GM21723 (cell line): ENCODE results near the gene OR10H1.
"Not testable (repeated sequence)": the region's sequence is repeated elsewhere in the genome, so short reads cannot be mapped to it uniquely, and the experiment has no call there.

Experiments
- ATAC-seq: cut with Tn5 transposase; IDR thresholded peaks from one replicate; pipeline ENCODE4 v1.9.1; 2021; ENCODE audit warnings: mild to moderate bottlenecking, moderate library complexity; ENCODE audit not compliant: unreplicated experiment

OR10H1 gene

DNA sequence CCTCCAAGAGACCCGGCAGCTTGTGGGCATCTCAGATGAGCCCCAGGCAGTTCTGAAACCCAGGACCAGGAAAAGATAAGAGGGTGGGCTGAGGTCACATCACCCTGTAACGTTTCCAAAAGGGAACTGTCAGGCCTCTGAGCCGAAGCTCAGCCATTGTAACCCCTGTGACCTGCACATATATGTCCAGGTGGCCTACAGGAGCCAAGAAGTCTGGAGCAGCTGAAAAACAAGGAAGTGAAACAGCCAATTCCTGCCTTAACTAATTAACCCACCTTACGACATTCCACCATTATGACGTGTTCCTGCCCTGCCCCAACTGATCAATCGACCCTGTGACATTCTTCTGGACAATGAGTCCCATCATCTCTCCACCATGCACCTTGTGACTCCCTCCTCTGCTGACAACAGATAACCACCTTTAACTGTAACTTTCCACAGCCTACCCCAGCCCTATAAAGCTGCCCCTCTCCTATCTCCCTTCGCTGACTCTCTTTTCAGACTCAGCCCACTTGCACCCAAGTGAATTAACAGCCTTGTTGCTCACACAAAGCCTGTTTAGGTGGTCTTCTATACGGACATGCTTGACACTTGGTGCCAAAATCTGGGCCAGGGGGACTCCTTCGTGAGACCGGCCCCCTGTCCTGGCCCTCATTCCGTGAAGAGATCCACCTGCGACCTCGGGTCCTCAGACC, 13.3 kb upstream of the OR10H1 start:
- not testable (repeated sequence) for ATAC-seq

DNA sequence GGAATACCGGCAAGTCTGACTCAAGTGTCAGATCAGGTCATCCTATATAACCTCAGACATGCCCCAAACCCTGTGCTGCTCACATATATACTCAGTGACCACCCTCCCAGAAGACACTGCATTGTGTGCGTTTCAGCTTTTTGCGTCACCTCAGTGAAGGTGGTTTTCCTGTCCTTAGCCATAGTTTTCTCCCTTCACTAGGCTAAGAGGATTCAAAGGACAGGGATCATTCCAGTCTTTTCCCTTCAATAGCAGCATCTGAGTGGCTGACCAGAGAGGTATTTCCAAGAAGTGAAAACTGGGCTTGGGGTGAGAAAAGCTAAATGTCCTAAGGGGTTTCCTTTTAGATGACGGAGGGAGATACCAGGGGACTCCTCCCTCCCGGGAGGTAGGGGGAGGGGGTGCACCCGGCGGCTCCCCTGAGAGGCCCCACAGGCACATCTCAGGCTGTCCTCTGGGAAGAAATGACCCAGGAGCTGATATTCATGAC, 12.7 kb upstream of the OR10H1 start:
- no peak for ATAC-seq

GRCh38 chr19:15825753-15826152, 10.3 kb upstream of the OR10H1 start:
- no peak for ATAC-seq

DNA sequence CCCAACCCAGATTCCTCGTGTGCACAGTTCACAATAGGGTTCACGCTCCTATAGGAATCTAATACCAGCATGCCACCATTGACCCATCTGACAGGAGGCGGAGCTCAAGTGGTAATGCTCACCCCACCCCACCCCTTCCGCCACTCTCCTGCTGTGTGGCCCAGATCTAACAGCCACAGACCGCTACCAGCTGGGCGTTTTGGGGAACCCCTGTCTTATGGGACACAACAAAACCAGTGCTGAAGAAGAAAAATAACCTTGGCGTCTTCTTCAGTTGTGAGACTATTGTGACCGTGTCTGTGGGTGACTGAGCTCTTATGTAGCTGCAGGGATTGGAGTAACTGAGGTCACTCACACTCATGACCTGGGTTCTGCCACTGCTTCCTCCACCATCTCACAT, 5.2 kb upstream of the OR10H1 start:
- ATAC-seq: no peak

DNA sequence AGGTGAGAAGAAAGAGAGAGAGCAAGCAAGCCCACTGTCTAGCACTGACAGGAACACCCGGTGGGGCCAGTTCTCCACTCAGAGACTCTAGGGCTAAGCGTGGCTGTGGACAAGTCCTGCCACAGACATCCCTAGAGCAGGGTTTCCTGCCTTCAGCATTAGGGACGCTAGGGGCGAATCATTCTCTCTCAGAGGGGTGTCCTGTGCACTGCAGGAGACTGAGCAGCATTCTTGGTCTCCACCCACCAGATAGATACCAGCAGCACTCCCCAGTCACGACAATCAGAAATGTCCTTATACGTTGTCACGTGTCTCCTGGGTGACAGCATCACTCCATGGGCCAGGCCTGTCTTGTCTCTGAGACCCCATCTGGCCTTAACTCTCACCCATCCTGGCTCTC, 1.5 kb downstream of the OR10H1 start:
- no peak for ATAC-seq

- no peak for ATAC-seq
Measured at GRCh38 chr19:15812060-15812722, 3.3 kb downstream of the OR10H1 start.

DNA sequence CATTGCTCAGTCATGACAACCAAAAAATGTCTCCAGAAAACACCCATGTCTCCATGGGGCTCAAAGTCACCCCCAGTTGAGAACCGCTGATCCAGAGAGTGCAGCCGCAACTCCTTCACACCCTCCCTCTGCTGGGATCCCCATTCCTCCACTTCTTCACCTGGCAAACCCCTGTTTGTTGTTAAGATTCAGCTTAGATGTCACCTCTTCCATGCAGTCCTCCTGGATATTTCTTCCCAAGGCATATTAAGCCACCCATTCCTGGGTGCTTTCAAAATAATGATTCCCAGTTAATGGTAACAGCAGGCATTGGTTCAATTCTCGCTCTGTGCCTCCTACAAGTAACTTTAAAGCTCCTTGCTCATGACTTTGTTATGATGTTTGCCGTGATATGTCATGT, 4.0 kb downstream of the OR10H1 start:
- ATAC-seq: no peak

DNA sequence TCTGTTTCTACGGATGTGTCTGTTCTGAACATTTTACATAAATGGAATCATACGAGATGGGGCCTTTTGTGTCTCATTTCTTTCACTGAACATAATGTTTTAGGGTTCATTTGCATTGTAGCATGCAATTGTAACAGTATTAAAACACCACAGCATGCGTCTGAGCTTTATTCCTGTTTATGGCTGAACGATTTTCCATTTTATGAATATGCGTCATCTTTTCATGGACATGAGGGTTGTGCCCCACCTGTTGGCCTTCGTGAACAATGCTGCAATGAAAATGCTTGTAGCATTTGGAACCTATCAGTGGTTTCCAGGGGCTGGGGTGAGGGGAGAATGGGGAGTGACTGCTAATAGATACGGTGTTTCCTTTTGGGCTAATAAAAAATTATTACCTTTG, 5.1 kb downstream of the OR10H1 start:
- ATAC-seq: no peak

GRCh38 chr19:15794279-15794678, 21.2 kb downstream of the OR10H1 start:
- ATAC-seq: not testable (repeated sequence)

DNA sequence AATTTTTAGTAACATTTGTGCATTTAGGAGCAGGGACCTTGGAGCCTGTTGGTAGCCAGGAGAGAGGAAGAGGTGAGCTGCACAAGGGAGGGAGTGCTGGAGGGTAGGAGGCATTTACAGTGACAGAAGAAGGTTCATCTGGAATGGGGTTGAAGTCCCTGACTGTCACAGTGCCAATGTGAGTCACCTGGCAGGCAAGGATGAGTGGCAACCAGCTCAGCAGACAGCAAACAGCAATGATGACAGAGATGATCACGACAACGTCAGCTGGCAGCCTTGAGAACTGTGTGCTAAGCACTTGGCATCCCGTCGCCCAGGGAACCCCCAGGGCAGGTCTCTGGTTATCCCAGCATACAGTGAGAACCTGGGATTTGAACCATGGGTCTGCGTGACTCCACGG, 25.4 kb downstream of the OR10H1 start:
- ATAC-seq: no peak

DNA sequence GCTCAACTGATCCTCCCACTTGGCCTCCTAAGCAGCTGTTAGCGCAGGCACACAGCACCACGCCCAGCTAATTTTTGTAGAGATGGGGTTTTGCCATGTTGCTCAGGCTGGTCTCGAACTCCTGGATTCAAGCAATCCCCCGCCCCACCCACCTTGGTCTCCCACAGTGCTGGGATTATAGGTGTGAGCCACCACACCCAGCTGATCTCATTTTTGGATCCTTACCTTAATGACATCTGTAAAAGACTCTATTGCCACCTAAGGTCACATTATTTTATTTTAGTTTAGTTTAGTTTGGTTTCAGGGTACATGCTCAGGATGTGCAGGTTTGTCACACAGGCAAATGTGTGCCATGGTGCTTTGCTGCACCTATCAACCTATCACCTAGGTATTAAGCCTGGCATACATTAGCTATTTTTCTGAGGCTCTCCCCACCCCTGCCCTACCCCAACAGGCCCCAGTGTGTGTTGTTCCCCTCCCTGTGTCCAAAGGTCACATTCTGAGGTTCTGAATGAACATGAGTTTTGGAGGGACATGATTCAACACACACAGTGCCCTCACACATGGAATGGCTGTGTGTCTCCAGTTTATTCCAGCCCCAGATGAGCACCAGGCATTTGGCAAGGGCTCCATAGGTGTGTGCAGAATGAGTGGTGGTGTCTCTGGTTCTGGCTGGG, 26.7 kb downstream of the OR10H1 start:
- no peak for ATAC-seq

DNA sequence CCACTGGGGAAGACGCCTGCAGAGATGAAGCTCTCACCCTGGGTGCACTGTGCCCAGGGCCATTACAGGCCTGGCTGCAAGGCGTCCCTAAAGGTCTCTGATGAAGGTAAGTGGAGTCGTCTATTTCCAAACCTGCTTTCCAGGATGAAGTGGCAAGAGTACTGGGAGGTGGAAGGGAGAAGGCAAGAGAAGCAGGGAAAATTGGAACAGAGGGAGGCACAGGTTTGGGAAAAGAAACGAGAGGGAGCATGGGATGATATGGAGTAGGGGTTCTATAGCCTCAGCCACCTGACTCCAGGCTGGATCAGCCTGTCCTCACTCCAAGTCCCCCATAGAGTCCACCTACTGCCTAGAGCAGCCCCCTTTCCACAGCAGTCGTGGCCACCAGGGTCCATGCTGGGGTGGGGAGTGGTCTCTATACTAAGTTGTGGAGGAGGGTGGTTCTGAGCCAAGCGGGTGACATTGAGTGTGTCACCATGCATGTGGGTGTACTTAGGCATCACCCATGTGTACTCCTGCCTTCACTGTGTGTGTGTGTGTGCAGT, 27.8 kb downstream of the OR10H1 start, which contains the start of gene OR10H5:
Gene OR10H5, plus strand, starts transcription at position 51 of the 545 bp plus-strand sequence. CDS start 6,388 bp downstream, outside the sequence.
- no peak for ATAC-seq

DNA sequence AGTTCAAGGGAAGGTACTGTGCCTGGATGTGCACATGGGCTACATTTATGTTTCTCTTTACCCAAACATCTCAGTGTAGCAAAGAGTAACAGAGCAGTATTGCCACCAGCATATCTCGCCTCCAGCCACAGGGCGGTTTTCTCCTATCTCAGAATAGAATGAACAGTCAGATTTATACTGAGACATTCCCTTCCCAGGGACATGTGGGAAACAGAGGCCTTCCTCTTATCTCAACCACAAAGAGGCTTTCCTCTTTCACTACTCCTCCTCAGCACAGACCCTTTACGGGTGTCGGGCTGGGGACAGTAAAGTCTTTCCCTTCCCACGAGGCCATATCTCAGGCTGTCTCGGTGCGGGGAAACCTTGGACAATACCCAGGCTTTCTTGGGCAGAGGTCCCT, 32.6 kb downstream of the OR10H1 start:
- ATAC-seq: not testable (repeated sequence)

DNA sequence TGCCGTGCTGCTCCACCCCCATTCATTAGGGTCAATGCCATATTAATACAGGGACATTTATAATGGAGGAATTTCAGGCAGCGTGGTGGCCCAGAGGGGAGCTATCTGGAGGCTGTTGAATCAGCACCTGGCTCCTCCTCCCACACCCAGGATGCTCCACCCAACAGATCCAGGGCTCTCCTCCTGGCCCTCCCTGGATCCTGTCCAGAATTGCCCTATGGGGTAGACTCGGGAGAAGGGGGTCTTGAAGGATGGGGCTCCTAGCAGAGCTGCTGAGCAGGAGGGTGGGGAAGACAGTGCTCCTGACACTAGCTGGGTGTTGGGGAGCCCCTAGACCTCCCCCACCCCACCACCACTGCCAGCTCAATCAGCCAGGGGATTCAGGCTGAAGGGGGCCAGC, 33.3 kb downstream of the OR10H1 start:
- no peak for ATAC-seq

DNA sequence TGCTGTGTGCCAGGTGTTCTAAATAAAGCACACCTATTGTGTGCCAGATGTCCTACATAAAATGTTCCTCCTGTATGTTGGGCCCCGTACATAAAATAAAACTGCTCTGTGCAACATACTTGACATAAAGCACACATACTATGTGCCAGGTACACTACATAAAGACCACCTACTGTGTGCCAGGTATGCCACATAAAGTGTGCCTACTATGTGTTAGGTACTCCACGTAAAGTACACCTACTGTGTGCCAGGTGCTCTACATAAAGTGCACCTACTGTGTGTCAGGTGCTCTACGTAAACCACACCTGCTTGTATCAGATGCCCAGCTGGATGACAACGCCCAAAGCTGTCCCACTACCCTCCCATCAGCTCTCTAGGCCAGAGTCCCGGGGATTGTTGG, 33.8 kb downstream of the OR10H1 start:
- ATAC-seq: no peak

DNA sequence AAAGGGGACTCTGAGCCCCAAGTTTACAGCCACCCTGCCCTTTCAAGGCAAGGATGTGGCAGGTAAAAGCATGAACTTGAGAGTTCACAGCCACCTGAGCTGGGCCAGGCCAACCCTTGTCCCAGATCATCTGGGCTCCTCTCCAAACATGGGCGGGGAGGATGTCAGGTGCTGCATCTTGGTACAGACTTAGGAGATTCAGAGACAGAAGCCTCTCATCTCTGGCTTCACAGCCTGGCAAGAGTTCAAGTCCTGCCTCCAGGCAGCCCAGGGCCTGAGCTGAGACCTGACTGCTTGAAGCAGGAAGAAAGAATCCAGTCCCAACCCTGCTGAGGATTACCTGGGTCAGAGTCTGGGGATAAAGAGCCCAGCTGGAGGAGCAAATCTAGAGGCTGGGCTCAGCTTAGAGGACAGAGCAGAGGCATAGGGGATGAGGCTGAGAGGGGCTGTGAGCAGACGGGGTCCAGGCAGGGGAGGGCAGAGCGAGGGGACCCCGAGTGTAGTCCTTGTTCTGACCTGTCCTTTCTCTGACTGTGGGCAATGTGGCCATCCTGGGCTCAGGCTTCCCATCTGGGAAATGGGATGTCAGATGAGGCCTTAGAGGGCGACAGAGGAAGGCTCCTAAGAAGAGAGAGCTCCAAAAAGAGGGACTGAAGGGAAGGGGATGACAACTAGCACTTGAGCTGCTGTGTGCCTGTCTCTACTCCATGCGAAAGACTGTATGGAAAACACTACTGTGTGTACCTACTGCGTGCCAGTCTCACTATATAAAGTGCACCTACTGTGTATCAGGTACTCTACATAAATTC, 34.6 kb downstream of the OR10H1 start:
- ATAC-seq: no peak

GRCh38 chr19:15779756-15780476, 35.5 kb downstream of the OR10H1 start:
- no peak for ATAC-seq

GRCh38 chr19:15776991-15777970, 38.2 kb downstream of the OR10H1 start:
- ATAC-seq: no peak

GRCh38 chr19:15776264-15776663, 39.2 kb downstream of the OR10H1 start:
- no peak for ATAC-seq
